HEK293T (cell line): Measurements from ENCODE around the gene CCDC68.
A peak's percentile ranks its signal among the peaks of the same experiment; 100 is the strongest.

ENCODE experiments used
- CTCF ChIA-PET: fragments of 350-600 bp; formaldehyde crosslinking; extraction: SDS; loops from one replicate; lab custom pipeline; 2021; ENCODE audit warnings: antibody characterized with exemption, inconsistent platforms; lab: Yijun Ruan, JAX
- POLR2A ChIA-PET: fragments of 350-600 bp; formaldehyde crosslinking; extraction: SDS; loops from one replicate; lab custom pipeline; 2020; ENCODE audit warnings: antibody characterized with exemption, inconsistent platforms; lab: Yijun Ruan, JAX
- DNase-seq: peaks from one replicate; pipeline ENCODE4 v3.0.0; 2012; ENCODE audit warnings: mixed read lengths; ENCODE audit errors: extremely low spot score
- ARNT ChIP-seq: fragments of 450-650 bp; IDR thresholded peaks from 2 replicates; pipeline ENCODE4 v1.6.1; 2017; ENCODE audit warnings: mild to moderate bottlenecking
- BHLHE40 ChIP-seq: fragments of 450-650 bp; IDR thresholded peaks from 2 replicates; pipeline ENCODE4 v1.6.1; 2016; ENCODE audit warnings: mild to moderate bottlenecking, moderate library complexity, borderline replicate concordance
- CTBP1 ChIP-seq: fragments of 450-650 bp; IDR thresholded peaks from 2 replicates; pipeline ENCODE4 v1.6.1; 2016; ENCODE audit warnings: borderline replicate concordance
- ELF4 ChIP-seq: fragments of 450-650 bp; IDR thresholded peaks from 2 replicates; pipeline ENCODE4 v1.6.1; 2017; ENCODE audit warnings: antibody characterized with exemption
- FOXA1 ChIP-seq: fragments of 450-650 bp; IDR thresholded peaks from 2 replicates; pipeline ENCODE4 v1.6.1; 2016; ENCODE audit warnings: mild to moderate bottlenecking
- FOXK2 ChIP-seq: fragments of 450-650 bp; IDR thresholded peaks from 2 replicates; pipeline ENCODE4 v1.6.1; 2016; ENCODE audit warnings: mild to moderate bottlenecking
- FOXM1 ChIP-seq: fragments of 450-650 bp; IDR thresholded peaks from 2 replicates; pipeline ENCODE4 v1.6.1; 2017; ENCODE audit warnings: mild to moderate bottlenecking, borderline replicate concordance
- HDGF ChIP-seq: fragments of 450-650 bp; IDR thresholded peaks from 2 replicates; pipeline ENCODE4 v1.6.1; 2017; ENCODE audit warnings: antibody characterized with exemption, borderline replicate concordance
- L3MBTL2 ChIP-seq: fragments of 450-650 bp; conservative IDR thresholded peaks from 2 replicates; pipeline ENCODE4 v1.6.1; 2016; ENCODE audit warnings: mild to moderate bottlenecking
- LEF1 ChIP-seq: fragments of 450-650 bp; IDR thresholded peaks from 2 replicates; pipeline ENCODE4 v1.6.1; 2017; ENCODE audit warnings: mild to moderate bottlenecking, borderline replicate concordance
- NFRKB ChIP-seq: fragments of 450-650 bp; IDR thresholded peaks from 2 replicates; pipeline ENCODE4 v1.6.1; 2016; ENCODE audit warnings: mild to moderate bottlenecking, moderate library complexity
- SP1 ChIP-seq: fragments of 450-650 bp; IDR thresholded peaks from 2 replicates; pipeline ENCODE4 v1.6.1; 2017
- SUZ12 ChIP-seq: fragments of 450-650 bp; IDR thresholded peaks from 2 replicates; pipeline ENCODE4 v1.6.1; 2016; ENCODE audit warnings: mild to moderate bottlenecking
- TARDBP ChIP-seq: fragments of 450-650 bp; IDR thresholded peaks from 2 replicates; pipeline ENCODE4 v1.6.1; 2016
- ZNF384 ChIP-seq: fragments of 450-650 bp; IDR thresholded peaks from 2 replicates; pipeline ENCODE4 v1.6.1; 2016
- TF ChIP-seq, protein P1 (sequence below): fragments of 450-650 bp; IDR thresholded peaks from 2 replicates; pipeline ENCODE4 v1.6.1; 2016

The CCDC68 gene

DNA sequence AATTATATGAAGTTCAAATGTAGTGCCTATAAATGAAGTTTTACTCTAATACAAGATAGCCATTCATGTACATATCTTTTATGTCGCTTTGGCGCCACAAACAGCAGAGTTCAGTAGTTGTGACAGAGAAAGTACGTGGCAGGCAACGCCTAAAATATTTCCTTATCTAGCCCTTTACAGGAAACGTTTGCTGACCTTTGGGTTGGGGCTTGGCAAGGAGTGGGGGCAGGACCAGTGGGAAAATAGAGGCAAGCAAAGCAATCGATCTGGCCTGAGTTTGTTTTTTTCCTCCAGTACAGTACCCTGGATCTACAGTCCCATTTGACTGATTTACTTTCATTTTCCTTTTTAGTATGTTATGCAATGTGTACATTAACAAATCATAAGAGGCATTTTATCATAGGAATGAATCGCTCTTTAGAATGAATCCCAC lies 13.1 kb downstream of the CCDC68 start:
- no peak for TF ChIP-seq SP1
- no peak for TF ChIP-seq L3MBTL2
- no peak for TF ChIP-seq ARNT
- TF ChIP-seq SUZ12: no peak
- TF ChIP-seq FOXM1: no peak
- no peak for TF ChIP-seq ZNF384
- no peak for TF ChIP-seq FOXK2
- TF ChIP-seq, protein P1, sequence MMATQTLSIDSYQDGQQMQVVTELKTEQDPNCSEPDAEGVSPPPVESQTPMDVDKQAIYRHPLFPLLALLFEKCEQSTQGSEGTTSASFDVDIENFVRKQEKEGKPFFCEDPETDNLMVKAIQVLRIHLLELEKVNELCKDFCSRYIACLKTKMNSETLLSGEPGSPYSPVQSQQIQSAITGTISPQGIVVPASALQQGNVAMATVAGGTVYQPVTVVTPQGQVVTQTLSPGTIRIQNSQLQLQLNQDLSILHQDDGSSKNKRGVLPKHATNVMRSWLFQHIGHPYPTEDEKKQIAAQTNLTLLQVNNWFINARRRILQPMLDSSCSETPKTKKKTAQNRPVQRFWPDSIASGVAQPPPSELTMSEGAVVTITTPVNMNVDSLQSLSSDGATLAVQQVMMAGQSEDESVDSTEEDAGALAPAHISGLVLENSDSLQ: no peak
- no peak for TF ChIP-seq TARDBP
- TF ChIP-seq CTBP1: no peak
- no peak for TF ChIP-seq HDGF
- TF ChIP-seq FOXA1: no peak
- TF ChIP-seq NFRKB: no peak
- no peak for DNase-seq
- ChIA-PET CTCF (no interaction called here), POLR2A (no interaction called here)

DNA sequence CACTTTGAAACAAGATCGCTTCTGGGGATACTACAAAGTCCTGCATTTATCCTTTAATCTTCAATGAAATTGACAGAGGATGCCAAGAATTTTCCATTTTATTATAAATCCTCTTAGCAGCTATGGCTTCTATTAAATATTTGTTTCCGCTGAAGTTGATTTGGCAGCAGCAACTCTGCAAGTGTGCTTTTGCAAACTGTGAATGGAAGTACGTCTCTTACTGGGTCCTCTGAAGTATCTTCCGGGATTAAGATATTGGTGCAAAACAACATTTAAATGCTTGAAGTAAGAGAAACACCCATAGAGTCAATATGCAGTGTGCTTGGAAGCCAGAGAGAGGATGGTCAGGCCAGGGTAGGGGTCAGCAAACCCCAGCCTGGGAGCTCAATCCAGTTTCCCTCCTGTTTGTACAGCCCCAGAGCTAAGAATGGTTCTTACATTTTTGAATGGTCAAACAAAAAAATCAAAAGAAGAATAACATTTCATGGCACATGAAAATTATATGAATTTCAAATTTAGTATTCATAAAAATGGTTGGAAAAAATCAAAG lies 13.6 kb downstream of the CCDC68 start:
- no peak for DNase-seq
- no peak for TF ChIP-seq FOXA1
- no peak for TF ChIP-seq FOXM1
- no peak for TF ChIP-seq FOXK2
- no peak for TF ChIP-seq L3MBTL2
- TF ChIP-seq, protein P1: no peak
- no peak for TF ChIP-seq HDGF
- no peak for TF ChIP-seq ZNF384
- TF ChIP-seq NFRKB: no peak
- no peak for TF ChIP-seq CTBP1
- no peak for TF ChIP-seq LEF1
- no peak for TF ChIP-seq ELF4
- no peak for TF ChIP-seq SP1
- no peak for TF ChIP-seq BHLHE40
- TF ChIP-seq TARDBP: no peak
- no peak for TF ChIP-seq SUZ12
- TF ChIP-seq ARNT: no peak
- CTCF ChIA-PET: no interaction called here
- POLR2A ChIA-PET: no interaction called here

DNA sequence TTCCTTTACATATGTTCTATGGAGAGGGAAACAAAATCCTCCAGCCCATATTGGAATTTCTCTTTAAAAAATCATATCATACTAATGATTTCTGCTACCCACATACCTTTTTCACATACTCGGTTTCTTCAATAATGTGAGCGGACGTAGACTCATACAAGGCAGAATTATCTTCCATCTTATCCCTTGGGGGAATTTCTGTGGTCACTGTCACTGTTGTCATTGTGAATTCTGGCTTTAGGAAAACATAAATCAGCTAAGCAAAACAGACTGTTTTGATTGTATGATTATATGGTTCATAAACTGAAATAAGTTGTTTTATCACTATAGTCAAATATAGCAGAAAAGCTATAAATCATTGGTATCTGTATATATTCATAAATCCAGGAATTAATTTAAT lies 16.7 kb downstream of the CCDC68 start:
- TF ChIP-seq, protein P1: 0 out of 2 replicates have a peak, but pooled peaks have one; percentile 12
- no peak for TF ChIP-seq ARNT
- ChIA-PET CTCF (no interaction called here), POLR2A (no interaction called here)
- DNase-seq: no peak

DNA sequence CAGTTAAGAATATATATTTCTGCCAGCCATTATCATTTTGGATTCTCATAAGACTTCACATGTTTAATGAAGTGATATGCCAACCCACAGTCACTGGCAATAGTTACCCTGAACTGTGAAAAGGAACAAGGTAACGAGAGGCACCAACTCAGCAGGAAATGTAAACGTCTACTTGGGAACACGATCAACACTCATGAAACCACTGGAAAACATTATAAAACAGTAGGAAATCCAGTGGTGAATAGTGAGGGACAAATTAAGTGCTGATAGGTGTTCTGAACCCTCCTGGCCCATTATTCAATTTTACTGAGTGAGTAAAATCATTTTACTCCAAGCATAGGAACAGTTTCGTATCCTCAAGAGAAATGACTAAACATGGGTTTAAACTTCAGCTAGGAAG lies 17.1 kb downstream of the CCDC68 start:
- CTCF ChIA-PET: no interaction called here
- POLR2A ChIA-PET: no interaction called here
- TF ChIP-seq FOXK2: no peak
- no peak for DNase-seq

DNA sequence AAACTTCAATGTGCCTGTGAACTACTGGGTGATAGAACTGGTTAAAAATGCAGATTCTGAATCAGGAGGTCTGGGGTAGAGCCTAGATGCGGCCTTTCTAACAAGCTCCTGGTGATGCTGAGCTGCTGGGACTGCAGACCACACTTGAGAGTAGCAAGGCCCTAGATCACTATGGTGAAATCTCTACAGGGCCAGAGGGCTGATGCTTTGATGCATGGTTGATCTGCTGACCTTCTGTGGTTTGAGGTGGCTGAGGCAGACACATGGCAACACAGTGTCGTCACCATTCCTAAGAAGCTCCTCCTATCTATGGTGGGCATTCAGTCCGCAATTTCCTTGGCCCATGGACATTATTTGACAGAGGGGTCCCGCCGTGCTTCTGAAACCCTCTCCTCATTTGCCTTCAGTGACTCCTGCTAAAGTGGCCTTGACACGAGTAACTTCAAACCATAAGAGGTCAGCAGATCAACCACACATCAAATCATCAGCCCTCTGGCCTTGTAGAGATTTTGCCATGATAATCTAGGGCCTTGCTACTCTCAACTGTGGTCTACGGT lies 19.8 kb downstream of the CCDC68 start:
- no peak for DNase-seq
- no peak for TF ChIP-seq L3MBTL2
- ChIA-PET CTCF (no interaction called here), POLR2A (no interaction called here)

DNA sequence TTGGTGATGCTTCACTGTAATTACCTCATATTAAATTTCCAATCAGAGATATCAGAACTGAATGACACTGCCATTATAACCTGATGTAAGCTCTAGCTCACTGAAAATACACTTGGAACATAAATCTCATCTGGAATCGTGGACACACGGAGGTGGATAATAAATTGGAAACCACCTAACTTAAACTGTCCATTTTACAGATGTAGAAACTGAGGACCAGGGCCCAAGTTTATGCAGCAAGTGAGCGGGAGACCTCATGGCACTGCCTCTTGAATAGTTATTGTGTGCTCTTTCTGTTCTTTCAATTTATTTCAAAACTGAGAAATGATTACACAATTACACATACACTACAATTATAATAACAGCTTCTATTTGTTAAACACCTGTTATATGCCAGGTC lies 20.8 kb downstream of the CCDC68 start:
- CTCF ChIA-PET: no interaction called here
- no peak for DNase-seq
- TF ChIP-seq BHLHE40 (no peak), LEF1 (no peak), FOXA1 (no peak), ARNT (no peak)
- POLR2A ChIA-PET: no interaction called here

DNA sequence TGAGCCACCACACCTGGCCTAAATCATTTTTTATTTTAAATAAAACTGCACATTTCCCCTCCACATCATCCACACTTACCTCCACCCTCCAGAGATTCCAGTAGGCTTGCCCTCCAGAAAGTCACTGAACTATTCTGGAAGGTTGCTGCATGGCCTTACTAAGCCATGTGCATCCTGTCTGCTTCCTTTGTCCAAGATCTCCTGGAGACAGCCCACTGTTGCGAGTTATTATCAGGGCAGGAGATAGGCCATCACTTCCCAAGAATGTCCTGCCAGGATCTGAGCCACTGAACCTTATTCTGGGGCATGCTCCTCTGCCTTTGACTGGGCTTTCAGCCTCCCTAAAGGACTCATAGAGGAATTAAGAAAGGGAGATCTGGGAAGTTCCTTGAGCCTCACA lies 26.8 kb downstream of the CCDC68 start:
- DNase-seq: no peak
- POLR2A ChIA-PET: no interaction called here
- TF ChIP-seq LEF1 (no peak), L3MBTL2 (no peak), ELF4 (no peak), SUZ12 (no peak), FOXA1 (no peak), CTBP1 (no peak), BHLHE40 (no peak), ARNT (no peak), NFRKB (no peak), FOXM1 (no peak), HDGF (no peak), ZNF384 (no peak)
- TF ChIP-seq, protein P1: no peak
- CTCF ChIA-PET: no interaction called here
